ENCODE measurements around the gene SDC4. TPM values are rescaled to one million over a fixed set of nuclear protein-coding genes. Genes with fewer than 3 reads are reported as not detected.

The SDC4 gene
- total and polyA plus RNA-seq, 9 of the 15 experiments (the other 6 are each of a cell fraction or from before 2014, with no cell fraction given) = 2.1 to 10.7 (median 6.3) TPM

- Histone ChIP-seq H3K9ac (ENCODE audit: insufficient read depth in 1 of 2, low read depth in 2 of 2, low read length in 2 of 2) (no peak overlapping the region), H3K36me3 (ENCODE audit: control insufficient read depth, insufficient read depth, low read length) (no peaks in the 10 kb centered on the region), H4K20me1 (replicated peaks; ENCODE audit: control insufficient read depth, insufficient read depth, low read length) (no peaks in the 10 kb centered on the region), H3K9me1 (ENCODE audit: control insufficient read depth, insufficient read depth, low read length) (no peaks in the 10 kb centered on the region), H3K27me3 (ENCODE audit: control insufficient read depth in 2 of 2, insufficient read depth in 2 of 2, low read length in 2 of 2) (no peaks in the 10 kb centered on the region), H3K9me3 (replicated peaks; ENCODE audit: control insufficient read depth, insufficient read depth, low read depth, low read length) (no peaks in the 10 kb centered on the region), H3K79me2 (ENCODE audit: control insufficient read depth, insufficient read depth, low read length) (no peaks in the 10 kb centered on the region), H2AFZ (ENCODE audit: low read depth, low read length) (no peak overlapping the region), H3K27ac (ENCODE audit: extremely low read depth, low read depth, low read length) (no peak overlapping the region), H3K4me1 (replicated peaks in 1 of 2; ENCODE audit: control insufficient read depth in 2 of 2, insufficient read depth in 2 of 2, low read length in 2 of 2) (peaks cover 0 to 3% of the 10 kb centered on the region in 2 experiments; a peak in 1 of 5 replicates), H3K4me2 (ENCODE audit: insufficient read depth, low read length) (no peak overlapping the region), H3K4me3 (no peak overlapping the region)
- intact Hi-C loops (cut with micrococcal nuclease) (no loop called here), in situ Hi-C loops (cut with MboI) (no loop called here)
- CTCF ChIA-PET (ENCODE audit: low intra/inter-chr PET ratio) = no interaction called here
- TF ChIP-seq, protein P1, sequence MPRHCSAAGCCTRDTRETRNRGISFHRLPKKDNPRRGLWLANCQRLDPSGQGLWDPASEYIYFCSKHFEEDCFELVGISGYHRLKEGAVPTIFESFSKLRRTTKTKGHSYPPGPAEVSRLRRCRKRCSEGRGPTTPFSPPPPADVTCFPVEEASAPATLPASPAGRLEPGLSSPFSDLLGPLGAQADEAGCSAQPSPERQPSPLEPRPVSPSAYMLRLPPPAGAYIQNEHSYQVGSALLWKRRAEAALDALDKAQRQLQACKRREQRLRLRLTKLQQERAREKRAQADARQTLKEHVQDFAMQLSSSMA (CRISPR knock-in tag; IDR thresholded peaks at IDR 0.05) = no peak
- TF ChIP-seq SREBF1 (IDR thresholded peaks at IDR 0.05; ENCODE audit: borderline replicate concordance, low read depth, low read length) (no peak), JUN (IDR thresholded peaks at IDR 0.05; ENCODE audit: borderline replicate concordance, low read depth, low read length) (no peak), JUN (CRISPR knock-in tag; IDR thresholded peaks at IDR 0.05; ENCODE audit: borderline replicate concordance) (no peak), ZNF311 (CRISPR knock-in tag; IDR thresholded peaks at IDR 0.05) (no peak), NUFIP1 (IDR thresholded peaks at IDR 0.05; ENCODE audit: partially characterized antibody) (no peak), BCL6 (CRISPR knock-in tag; IDR thresholded peaks at IDR 0.05) (no peak), ZNF384 (IDR thresholded peaks at IDR 0.05; ENCODE audit: low read depth, low read length) (no peak), SPI1 (IDR thresholded peaks at IDR 0.05; ENCODE audit: borderline replicate concordance, low read depth, low read length) (no peak), SIN3A (IDR thresholded peaks at IDR 0.05; ENCODE audit: borderline replicate concordance in 2 of 2, control insufficient read depth in 1 of 2, low read depth in 2 of 2, low read length in 2 of 2) (no peak), KAT7 (CRISPR knock-in tag; IDR thresholded peaks at IDR 0.05; ENCODE audit: borderline replicate concordance) (no peak), SFPQ (IDR thresholded peaks at IDR 0.05; ENCODE audit: low read depth, low read length) (no peak), POLR3A (IDR thresholded peaks at IDR 0.05; ENCODE audit: borderline replicate concordance, extremely low read depth, insufficient read depth, insufficient read length) (no peak)
- TF ChIP-seq, protein P2, sequence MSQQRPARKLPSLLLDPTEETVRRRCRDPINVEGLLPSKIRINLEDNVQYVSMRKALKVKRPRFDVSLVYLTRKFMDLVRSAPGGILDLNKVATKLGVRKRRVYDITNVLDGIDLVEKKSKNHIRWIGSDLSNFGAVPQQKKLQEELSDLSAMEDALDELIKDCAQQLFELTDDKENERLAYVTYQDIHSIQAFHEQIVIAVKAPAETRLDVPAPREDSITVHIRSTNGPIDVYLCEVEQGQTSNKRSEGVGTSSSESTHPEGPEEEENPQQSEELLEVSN (IDR thresholded peaks at IDR 0.05; ENCODE audit: borderline replicate concordance in 1 of 2, extremely low read depth in 1 of 2, insufficient read depth in 1 of 2, insufficient read length in 1 of 2, low read depth in 1 of 2, low read length in 1 of 2, poor library complexity in 1 of 2, severe bottlenecking in 1 of 2) = no peak
- TF ChIP-seq, protein P3, sequence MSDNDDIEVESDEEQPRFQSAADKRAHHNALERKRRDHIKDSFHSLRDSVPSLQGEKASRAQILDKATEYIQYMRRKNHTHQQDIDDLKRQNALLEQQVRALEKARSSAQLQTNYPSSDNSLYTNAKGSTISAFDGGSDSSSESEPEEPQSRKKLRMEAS (CRISPR knock-in tag; IDR thresholded peaks at IDR 0.05) = no peak
- TF ChIP-seq, protein P4, sequence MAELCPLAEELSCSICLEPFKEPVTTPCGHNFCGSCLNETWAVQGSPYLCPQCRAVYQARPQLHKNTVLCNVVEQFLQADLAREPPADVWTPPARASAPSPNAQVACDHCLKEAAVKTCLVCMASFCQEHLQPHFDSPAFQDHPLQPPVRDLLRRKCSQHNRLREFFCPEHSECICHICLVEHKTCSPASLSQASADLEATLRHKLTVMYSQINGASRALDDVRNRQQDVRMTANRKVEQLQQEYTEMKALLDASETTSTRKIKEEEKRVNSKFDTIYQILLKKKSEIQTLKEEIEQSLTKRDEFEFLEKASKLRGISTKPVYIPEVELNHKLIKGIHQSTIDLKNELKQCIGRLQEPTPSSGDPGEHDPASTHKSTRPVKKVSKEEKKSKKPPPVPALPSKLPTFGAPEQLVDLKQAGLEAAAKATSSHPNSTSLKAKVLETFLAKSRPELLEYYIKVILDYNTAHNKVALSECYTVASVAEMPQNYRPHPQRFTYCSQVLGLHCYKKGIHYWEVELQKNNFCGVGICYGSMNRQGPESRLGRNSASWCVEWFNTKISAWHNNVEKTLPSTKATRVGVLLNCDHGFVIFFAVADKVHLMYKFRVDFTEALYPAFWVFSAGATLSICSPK (IDR thresholded peaks at IDR 0.05; ENCODE audit: borderline replicate concordance) = no peak
- ATAC-seq = no peak
- no TSS peak for BruUV-seq (replicated peaks)
- FAIRE-seq = no peak
- POLR2A ChIA-PET = interaction anchor here (0.7 to 1.0 kb wide), 3 partner anchors 12 to 1932 kb away, joined by 3 read pairs; no protein-coding TSS in a partner anchor
- 0% methylated on average over 2 of the region's 2 CpGs for WGBS (ENCODE audit: insufficient coverage, low coverage, missing lambda C conversion rate)
- DNase-seq (ENCODE audit: extremely low read depth in 1 of 4, low spot score in 3 of 4) = no peak
These were observed 43.3 kb upstream of the SDC4 start for GRCh38 chr20:45391559-45391958.

Measured in K562 (cell line).